Upper lobe of left lung (tissue), 4 donors: ENCODE results near the gene ZCCHC18.

Source experiments
- EP300 ChIP-seq, 4 donors: sonication (generic); formaldehyde crosslinking; IDR thresholded peaks; one replicate each; pipeline ENCODE4 v1.5.1; 2017; ENCODE audit warnings: antibody characterized with exemption in 4 of 4, control low read depth in 2 of 4
- POLR2A ChIP-seq, 4 donors: fragments of 450-650 bp; IDR thresholded peaks; one replicate each; pipeline ENCODE4 v1.5.1; 2016 to 2017; ENCODE audit warnings: antibody characterized with exemption in 4 of 4, mild to moderate bottlenecking in 2 of 4
- POLR2AphosphoS5 ChIP-seq, 2 donors: sonication (generic); formaldehyde crosslinking; IDR thresholded peaks; one replicate each; pipeline ENCODE4 v1.5.1; 2017; ENCODE audit warnings: antibody characterized with exemption in 2 of 2
- TF ChIP-seq, protein P1 (sequence below), 6 experiments: fragments of 450-650 bp in 4 of 6; fragments of 200-600 bp in 2 of 6; sonication (generic) in 2 of 6; IDR thresholded peaks; one replicate each; pipeline ENCODE4 v1.5.1; 2016 to 2019; ENCODE audit warnings: antibody characterized with exemption in 6 of 6

DNA sequence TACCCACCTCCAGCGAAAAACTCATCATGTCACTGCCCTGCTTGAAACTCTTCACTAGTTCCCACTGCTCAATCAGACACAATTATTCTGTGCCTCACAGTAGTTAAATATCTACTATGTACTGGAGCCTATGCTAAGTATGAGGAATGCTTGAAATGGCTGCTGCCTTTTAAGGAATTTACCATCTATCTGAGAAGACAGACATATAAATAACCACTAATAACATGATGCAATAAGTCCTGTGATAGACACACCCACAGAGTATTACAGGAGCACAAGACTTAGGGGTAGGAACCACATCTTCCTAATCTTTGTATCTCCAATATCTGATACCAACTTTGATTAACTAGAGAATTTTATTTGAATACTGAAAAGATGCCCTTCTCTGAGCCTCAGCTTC lies 23.4 kb downstream of the ZCCHC18 start:
- no peak for TF ChIP-seq POLR2A (IDR thresholded peaks at IDR 0.05)
- TF ChIP-seq, protein P1, sequence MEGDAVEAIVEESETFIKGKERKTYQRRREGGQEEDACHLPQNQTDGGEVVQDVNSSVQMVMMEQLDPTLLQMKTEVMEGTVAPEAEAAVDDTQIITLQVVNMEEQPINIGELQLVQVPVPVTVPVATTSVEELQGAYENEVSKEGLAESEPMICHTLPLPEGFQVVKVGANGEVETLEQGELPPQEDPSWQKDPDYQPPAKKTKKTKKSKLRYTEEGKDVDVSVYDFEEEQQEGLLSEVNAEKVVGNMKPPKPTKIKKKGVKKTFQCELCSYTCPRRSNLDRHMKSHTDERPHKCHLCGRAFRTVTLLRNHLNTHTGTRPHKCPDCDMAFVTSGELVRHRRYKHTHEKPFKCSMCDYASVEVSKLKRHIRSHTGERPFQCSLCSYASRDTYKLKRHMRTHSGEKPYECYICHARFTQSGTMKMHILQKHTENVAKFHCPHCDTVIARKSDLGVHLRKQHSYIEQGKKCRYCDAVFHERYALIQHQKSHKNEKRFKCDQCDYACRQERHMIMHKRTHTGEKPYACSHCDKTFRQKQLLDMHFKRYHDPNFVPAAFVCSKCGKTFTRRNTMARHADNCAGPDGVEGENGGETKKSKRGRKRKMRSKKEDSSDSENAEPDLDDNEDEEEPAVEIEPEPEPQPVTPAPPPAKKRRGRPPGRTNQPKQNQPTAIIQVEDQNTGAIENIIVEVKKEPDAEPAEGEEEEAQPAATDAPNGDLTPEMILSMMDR (IDR thresholded peaks at IDR 0.05): no peak
- no peak for TF ChIP-seq EP300 (IDR thresholded peaks at IDR 0.05)
- TF ChIP-seq POLR2AphosphoS5 (IDR thresholded peaks at IDR 0.05): no peak
